Esophagus muscularis mucosa (tissue), 4 donors: ENCODE data around the gene IRAK1. TPM values are rescaled to one million over a fixed set of nuclear protein-coding genes. Genes with fewer than 3 reads are reported as not detected.
A peak's percentile ranks its signal among the peaks of the same experiment; 100 is the strongest.

ENCODE experiments used
- DNase-seq: peaks from one replicate; pipeline ENCODE4 v3.0.0-alpha.2; 2017; ENCODE audit errors: extremely low spot score
- H3K27ac ChIP-seq, 4 donors: fragments of 200-600 bp; sonication (generic); replicated peaks in 1 of 4; 1 replicate in 3 of 4; 2 replicates in 1 of 4; pipeline ENCODE4 v1.5.1; 2016 to 2019; ENCODE audit warnings: mild to moderate bottlenecking in 1 of 4
- H3K27me3 ChIP-seq, 4 donors: fragments of 200-600 bp; sonication (generic); one replicate each; pipeline versions ENCODE4 v1.5.1 to v1.6.0; 2016 to 2019
- H3K36me3 ChIP-seq, 4 donors: fragments of 200-600 bp; sonication (generic); one replicate each; pipeline ENCODE4 v1.5.1; 2016 to 2019
- H3K4me1 ChIP-seq, 4 donors: fragments of 200-600 bp; sonication (generic); one replicate each; pipeline ENCODE4 v1.5.1; 2016 to 2019
- H3K4me3 ChIP-seq, 4 donors: fragments of 200-600 bp; sonication (generic); 1 replicate in 2 of 4; 2 replicates in 2 of 4; pipeline ENCODE4 v1.5.1; 2016 to 2019; ENCODE audit warnings: mild to moderate bottlenecking in 4 of 4, moderate library complexity in 1 of 4
- H3K9me3 ChIP-seq, 4 donors: fragments of 200-600 bp; sonication (generic); 1 replicate in 3 of 4; 2 replicates in 1 of 4; pipeline ENCODE4 v1.5.1; 2016 to 2019
- EP300 ChIP-seq: sonication (generic); formaldehyde crosslinking; IDR thresholded peaks from one replicate; pipeline ENCODE4 v1.6.1; 2017; ENCODE audit warnings: antibody characterized with exemption
- POLR2A ChIP-seq: fragments of 450-650 bp; IDR thresholded peaks from one replicate; pipeline ENCODE4 v1.6.1; 2017; ENCODE audit warnings: antibody characterized with exemption, moderate library complexity, mild to moderate bottlenecking, low read depth
- POLR2AphosphoS5 ChIP-seq, 2 donors: sonication (generic); formaldehyde crosslinking; IDR thresholded peaks; one replicate each; pipeline ENCODE4 v1.6.1; 2017; ENCODE audit warnings: antibody characterized with exemption in 2 of 2
- WGBS: methylation state at CpG from one replicate; pipeline ENCODE4 v1.1.5; 2018; 5-methylcytosine and 5-hydroxymethylcytosine counted together
- intact Hi-C: fragments of 100-400 bp; cut with DNase I; formaldehyde crosslinking; loops from one replicate; pipeline ENCODE4 v1.15.1; 2023
- total RNA-seq, 4 donors: library from RNA; depleted of rRNA; stranded (reverse); fragments of >200 nt; gene quantifications; one replicate each; pipeline versions ENCODE4 v1.1.0 to v1.2.1, GENCODE V29; 2016
- TF ChIP-seq, protein P1 (sequence below), 3 experiments: fragments of 200-600 bp in 2 of 3; fragments of 450-650 bp in 1 of 3; sonication (generic) in 2 of 3; IDR thresholded peaks; one replicate each; pipeline ENCODE4 v1.5.1; 2017 to 2019; ENCODE audit warnings: antibody characterized with exemption in 3 of 3, mild to moderate bottlenecking in 2 of 3, moderate library complexity in 1 of 3

IRAK1 gene
- total RNA-seq, 4 donors from 2014 or later, result 50.5 to 74.9 (median 67.6) TPM

DNA sequence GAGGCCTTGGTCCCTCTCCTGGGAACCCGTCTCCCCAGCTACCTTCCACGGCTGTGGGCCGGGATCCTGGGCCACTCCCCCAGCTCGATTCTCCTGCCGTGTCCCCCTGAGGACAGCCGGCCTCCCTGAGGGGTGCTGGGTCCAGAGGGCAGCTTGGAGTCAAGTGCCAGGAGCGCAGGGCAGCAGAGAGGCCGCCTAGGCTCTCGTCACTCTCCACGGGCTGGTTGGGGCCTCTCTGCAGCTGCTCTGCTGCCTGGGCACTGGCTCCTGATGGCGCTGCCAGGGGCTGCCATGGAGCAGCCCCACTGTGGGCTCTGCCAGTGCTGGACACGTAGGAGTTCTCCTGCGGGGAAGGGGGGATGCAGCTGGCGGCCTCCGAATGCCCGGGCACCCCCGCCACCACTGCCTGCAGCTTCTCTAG lies 6.7 kb downstream of the IRAK1 start:
- H3K27me3 ChIP-seq, result no peaks in the 10 kb centered on the region
- H3K9me3 ChIP-seq, result no peaks in the 10 kb centered on the region
- WGBS, result 81% methylated on average over 5 of the region's 17 CpGs
- TF ChIP-seq EP300 (no peak), POLR2A (no peak), POLR2AphosphoS5 (IDR thresholded peaks at IDR 0.05) (no peak)
- TF ChIP-seq, protein P1, sequence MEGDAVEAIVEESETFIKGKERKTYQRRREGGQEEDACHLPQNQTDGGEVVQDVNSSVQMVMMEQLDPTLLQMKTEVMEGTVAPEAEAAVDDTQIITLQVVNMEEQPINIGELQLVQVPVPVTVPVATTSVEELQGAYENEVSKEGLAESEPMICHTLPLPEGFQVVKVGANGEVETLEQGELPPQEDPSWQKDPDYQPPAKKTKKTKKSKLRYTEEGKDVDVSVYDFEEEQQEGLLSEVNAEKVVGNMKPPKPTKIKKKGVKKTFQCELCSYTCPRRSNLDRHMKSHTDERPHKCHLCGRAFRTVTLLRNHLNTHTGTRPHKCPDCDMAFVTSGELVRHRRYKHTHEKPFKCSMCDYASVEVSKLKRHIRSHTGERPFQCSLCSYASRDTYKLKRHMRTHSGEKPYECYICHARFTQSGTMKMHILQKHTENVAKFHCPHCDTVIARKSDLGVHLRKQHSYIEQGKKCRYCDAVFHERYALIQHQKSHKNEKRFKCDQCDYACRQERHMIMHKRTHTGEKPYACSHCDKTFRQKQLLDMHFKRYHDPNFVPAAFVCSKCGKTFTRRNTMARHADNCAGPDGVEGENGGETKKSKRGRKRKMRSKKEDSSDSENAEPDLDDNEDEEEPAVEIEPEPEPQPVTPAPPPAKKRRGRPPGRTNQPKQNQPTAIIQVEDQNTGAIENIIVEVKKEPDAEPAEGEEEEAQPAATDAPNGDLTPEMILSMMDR (IDR thresholded peaks at IDR 0.05), result no peak
- H3K27ac ChIP-seq, result peak overlapping the region in 1 of 4 donors; percentile 27
- DNase-seq, result no peak
- intact Hi-C loops, result no loop called here
- no peak overlapping the region for H3K4me3 ChIP-seq
- H3K4me1 ChIP-seq, result peaks cover 0 to 17% (median 12%) of the 10 kb centered on the region in 4 donors
- H3K36me3 ChIP-seq, result peaks cover 0 to 45% (median 31%) of the 10 kb centered on the region in 4 donors

DNA sequence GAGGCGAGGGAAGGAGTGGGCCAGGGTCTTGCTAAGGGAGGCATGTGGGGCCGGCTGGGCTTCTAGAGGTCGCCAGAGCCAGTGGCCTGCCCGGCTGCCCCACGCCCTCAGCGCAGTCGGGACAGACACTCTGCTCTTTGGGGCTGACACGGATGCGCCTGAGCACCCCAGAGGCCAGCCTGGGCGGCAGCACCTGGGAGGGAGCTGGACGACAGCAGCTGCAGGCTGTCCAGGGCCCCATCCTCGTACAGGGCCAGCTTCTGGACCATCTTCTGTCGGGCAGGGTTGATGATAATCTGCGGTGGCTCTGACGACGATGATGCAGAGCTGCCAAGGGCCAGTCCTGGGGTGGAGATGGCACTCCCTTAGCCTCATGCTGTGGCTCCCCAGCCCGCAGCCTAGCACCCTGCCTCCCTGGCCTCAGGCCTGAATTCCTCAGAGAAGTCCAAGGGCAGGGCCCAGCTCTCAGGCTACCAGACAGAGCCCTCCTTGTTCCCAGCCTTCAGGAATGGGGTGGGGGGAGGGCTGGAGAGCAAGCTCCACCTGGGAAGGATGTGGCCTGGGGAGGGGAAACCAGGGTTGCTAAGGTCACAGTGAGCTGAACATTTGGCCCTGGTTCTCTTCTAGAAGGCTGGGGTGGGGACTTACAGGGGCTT lies 7.2 kb downstream of the IRAK1 start:
- intact Hi-C loops, result no loop called here
- peak overlapping the region in 2 of 4 donors; percentile 26 to 27 for H3K27ac ChIP-seq
- TF ChIP-seq POLR2AphosphoS5 (IDR thresholded peaks at IDR 0.05), result no peak
- no peak for TF ChIP-seq POLR2A
- TF ChIP-seq, protein P1 (IDR thresholded peaks at IDR 0.05), result no peak
- no peak for TF ChIP-seq EP300
- peaks cover 0 to 13% (median 10%) of the 10 kb centered on the region in 4 donors for H3K4me1 ChIP-seq
- 87% methylated on average over 16 of the region's 17 CpGs for WGBS
- H3K36me3 ChIP-seq, result peaks cover 0 to 40% (median 31%) of the 10 kb centered on the region in 4 donors
- no peaks in the 10 kb centered on the region for H3K9me3 ChIP-seq
- H3K4me3 ChIP-seq, result no peak overlapping the region
- no peak for DNase-seq
- no peaks in the 10 kb centered on the region for H3K27me3 ChIP-seq

DNA sequence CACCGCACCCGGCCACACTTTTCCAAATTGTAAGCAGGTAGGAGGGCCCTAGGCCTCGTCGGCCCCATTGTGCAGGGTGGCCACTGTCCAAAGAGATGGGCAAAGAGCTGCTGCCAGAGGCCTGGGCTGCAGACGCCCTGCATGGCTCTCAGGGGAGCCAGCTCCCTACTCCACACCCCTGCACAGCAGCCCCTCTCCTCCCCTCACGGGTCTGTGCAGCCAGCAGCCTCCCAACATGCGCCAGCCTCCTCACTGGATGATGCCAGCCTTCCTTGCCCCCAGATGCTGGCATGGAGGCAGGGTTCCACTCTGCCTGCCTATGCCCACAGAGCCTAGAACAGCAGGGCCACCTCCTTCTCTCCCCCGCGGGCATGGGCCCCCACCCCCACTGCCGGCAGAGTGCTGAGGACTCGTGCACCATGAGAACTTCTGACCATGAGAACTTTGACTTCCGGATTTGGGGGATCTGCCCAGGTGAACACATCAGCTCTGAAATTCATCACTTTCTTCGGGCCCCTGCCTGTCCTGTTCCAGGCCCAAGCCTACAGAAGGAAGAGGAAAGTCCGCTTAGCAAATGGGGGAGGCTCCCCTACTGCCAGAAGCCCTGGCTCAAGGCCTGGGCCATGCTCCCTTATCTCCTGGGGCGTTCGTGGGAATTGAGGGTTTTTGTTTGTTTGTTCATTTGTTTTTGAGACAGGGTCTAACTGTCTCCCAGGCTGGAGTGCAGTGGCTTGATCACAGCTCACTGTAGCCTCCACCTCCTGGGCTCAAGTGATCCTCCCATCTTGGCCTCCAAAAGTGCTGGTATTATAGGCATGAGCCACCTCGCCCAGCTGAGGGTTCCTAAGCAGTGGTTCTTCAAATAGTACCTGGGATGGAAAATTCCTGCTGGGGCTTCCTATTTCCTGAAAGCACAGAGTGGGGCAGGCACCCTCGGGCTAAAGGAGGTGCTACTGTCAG lies 8.0 kb downstream of the IRAK1 start:
- Histone ChIP-seq H3K27me3 (no peaks in the 10 kb centered on the region), H3K9me3 (no peaks in the 10 kb centered on the region), H3K27ac (peak overlapping the region in 1 of 4 donors; percentile 26), H3K36me3 (peaks cover 0 to 32% (median 23%) of the 10 kb centered on the region in 4 donors), H3K4me1 (peaks cover 0 to 13% (median 10%) of the 10 kb centered on the region in 4 donors), H3K4me3 (no peak overlapping the region)
- DNase-seq, result no peak
- intact Hi-C loops, result no loop called here
- TF ChIP-seq, protein P1 (IDR thresholded peaks at IDR 0.05), result no peak
- TF ChIP-seq POLR2A (no peak), EP300 (no peak), POLR2AphosphoS5 (IDR thresholded peaks at IDR 0.05) (no peak)
- WGBS, result 93% methylated on average over 10 of the region's 18 CpGs

DNA sequence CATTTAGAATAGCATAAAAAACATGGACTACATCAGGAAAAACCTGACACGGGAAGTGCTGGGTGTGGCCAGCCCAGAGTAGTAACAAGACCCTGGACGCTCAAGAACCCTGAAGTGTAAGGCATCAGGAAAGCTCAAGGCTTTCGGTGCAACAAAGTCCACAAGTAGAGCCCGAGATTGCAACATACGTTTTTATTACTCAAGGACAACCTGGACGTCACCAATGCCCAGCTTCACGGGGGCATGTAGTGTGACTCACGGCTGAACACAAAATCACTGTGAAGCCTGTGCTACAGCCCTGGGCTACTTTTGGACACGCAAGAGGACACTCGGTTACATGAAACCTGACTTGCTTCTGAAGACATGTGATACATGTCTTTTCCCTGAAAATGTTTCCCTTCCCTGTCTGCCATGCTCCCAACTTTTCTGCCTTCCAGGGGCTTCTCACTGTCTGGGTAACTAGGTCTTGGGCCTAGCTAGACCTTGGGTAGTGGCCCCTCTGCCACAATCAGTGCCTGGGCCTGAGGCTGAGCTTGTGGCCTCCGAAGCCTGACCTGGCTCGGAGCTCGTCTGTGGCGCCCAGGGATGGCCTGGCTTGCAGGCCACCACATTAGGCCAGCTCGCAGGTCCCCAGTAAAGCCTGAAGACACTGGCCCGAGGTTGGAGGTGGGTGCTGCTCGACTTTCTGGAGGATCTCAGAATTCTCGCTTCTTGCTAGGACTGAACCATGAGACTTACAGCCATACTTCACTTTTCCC lies 9.2 kb downstream of the IRAK1 start:
- intact Hi-C loops, result no loop called here

More for the DNA sequence above, 9.2 kb downstream of the IRAK1 start:
- Histone ChIP-seq H3K36me3 (peaks cover 0 to 20% (median 11%) of the 10 kb centered on the region in 4 donors), H3K4me1 (peaks cover 0 to 13% (median 10%) of the 10 kb centered on the region in 4 donors), H3K4me3 (no peak overlapping the region), H3K27ac (no peak overlapping the region), H3K9me3 (no peaks in the 10 kb centered on the region), H3K27me3 (no peaks in the 10 kb centered on the region)
- no peak for DNase-seq
- TF ChIP-seq, protein P1 (IDR thresholded peaks at IDR 0.05), result no peak
- WGBS, result 86% methylated on average over 17 of the region's 18 CpGs
